Effector memory CD4-positive, alpha-beta T cell (primary cell): ENCODE results near the gene NCKAP5.

Experiments used
- DNase-seq, 3 donors: peaks; one replicate each; pipeline ENCODE4 v3.0.0-alpha.2; 2020
- H3K27ac ChIP-seq: 2 replicates; pipeline ENCODE4 v1.7.0; 2013; ENCODE audit warnings: mild to moderate bottlenecking, low read length, moderate library complexity; ENCODE audit not compliant: insufficient read depth, poor library complexity, severe bottlenecking
- H3K27me3 ChIP-seq: replicated peaks from 2 replicates; pipeline ENCODE4 v1.7.0; 2013; ENCODE audit warnings: mild to moderate bottlenecking, low read length; ENCODE audit not compliant: insufficient read depth, control insufficient read depth, poor library complexity, severe bottlenecking
- H3K36me3 ChIP-seq: 2 replicates; pipeline ENCODE4 v1.7.0; 2013; ENCODE audit warnings: mild to moderate bottlenecking, low read length, moderate library complexity; ENCODE audit not compliant: control insufficient read depth, insufficient read depth
- H3K4me1 ChIP-seq: 2 replicates; pipeline ENCODE4 v1.7.0; 2013; ENCODE audit warnings: low read length, mild to moderate bottlenecking; ENCODE audit not compliant: control insufficient read depth, insufficient read depth, poor library complexity, severe bottlenecking
- H3K4me3 ChIP-seq: 2 replicates; pipeline ENCODE4 v1.7.0; 2013; ENCODE audit warnings: low read length, low read depth, mild to moderate bottlenecking; ENCODE audit not compliant: insufficient read depth, poor library complexity, severe bottlenecking
- H3K9me3 ChIP-seq: 2 replicates; pipeline ENCODE4 v1.7.0; 2013; ENCODE audit warnings: mild to moderate bottlenecking, low read length, moderate library complexity; ENCODE audit not compliant: control insufficient read depth

Gene NCKAP5

DNA sequence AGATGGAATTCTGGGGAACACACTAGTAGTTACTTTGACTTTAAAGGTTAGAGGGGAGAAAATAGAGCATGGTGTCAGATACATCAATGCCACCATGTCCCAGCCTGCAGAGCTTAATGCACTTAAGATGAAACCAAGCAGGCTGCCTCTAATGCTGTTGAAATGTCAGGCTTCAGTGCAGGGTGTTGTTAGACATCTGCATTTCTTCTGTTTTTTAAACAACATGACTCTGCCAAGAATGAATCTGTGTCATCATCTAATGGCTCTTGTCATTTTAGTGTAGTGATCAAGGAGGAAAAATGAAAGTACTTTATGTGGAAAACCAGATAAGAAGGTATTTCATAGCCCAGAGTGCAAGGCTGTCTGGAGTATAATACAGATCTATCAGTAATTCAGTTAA, 928.1 kb downstream of the NCKAP5 start:
- no peak overlapping the region for H3K27ac ChIP-seq
- H3K9me3 ChIP-seq = no peaks in the 10 kb centered on the region
- H3K27me3 ChIP-seq = no peaks in the 10 kb centered on the region
- DNase-seq = no peak
- H3K4me1 ChIP-seq = no peaks in the 10 kb centered on the region
- H3K36me3 ChIP-seq = no peaks in the 10 kb centered on the region
- H3K4me3 ChIP-seq = no peak overlapping the region

DNA sequence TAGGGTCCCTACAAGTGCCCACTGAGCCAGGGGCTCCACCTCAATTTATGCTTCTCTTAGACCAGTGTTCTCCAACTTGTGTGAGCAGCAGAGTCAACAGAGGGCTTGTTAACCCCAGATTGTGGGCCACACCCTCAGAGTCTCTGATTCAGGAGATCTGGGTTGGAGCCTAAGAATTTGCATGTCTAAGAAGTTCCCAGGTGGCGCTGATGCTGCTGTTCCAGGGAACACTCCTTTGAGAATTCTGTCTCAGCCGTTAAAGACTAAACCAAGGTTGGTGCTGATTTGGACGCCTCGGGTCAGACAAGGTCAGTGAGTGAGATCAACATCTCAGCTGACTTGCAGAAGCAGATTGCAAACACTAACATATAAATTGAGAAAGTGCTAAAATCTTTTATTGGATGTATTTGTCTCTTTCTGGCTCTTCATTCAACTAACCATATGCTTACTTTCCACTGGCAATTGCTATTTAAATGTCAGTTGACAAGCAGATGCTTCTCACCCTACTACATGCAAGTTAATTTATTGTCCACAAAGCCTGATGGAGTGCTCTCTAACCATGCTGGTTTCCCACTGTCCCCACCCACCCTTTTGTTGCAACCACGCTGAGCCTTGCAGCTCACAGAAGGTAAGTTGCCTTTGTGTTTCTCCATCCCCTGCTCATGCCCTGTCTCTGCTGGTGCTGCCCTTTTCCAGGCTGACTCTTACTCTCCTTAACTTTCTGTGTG, 929.8 kb downstream of the NCKAP5 start:
- H3K27ac ChIP-seq = no peak overlapping the region

DNA sequence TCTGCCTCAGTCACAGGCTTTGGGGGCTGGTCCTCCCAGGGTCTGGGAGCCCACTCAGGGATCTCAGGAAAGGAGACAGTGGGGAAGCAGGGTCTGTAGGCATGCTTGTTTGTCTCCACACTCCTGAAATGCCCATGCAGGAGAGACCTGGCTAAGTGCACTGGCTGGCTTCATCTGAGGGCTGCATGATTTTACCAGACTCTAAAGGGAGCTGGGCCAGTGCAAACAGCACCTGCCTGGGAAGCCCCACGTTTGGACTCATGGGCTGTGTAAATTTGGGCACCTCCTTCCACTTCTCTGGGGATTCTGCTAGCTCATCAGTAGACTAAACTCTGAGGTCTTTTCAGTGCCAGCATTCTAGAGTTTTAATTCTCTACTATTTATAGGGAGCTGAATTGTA, 931.9 kb downstream of the NCKAP5 start:
- no peak for DNase-seq
- Histone ChIP-seq H3K27ac (no peak overlapping the region), H3K36me3 (no peaks in the 10 kb centered on the region), H3K27me3 (no peaks in the 10 kb centered on the region), H3K9me3 (no peaks in the 10 kb centered on the region), H3K4me1 (no peaks in the 10 kb centered on the region), H3K4me3 (no peak overlapping the region)

More for the DNA sequence above, 929.8 kb downstream of the NCKAP5 start:
- Histone ChIP-seq H3K9me3 (no peaks in the 10 kb centered on the region), H3K27me3 (no peaks in the 10 kb centered on the region), H3K4me1 (no peaks in the 10 kb centered on the region), H3K4me3 (no peak overlapping the region), H3K36me3 (no peaks in the 10 kb centered on the region)
- no peak for DNase-seq

DNA sequence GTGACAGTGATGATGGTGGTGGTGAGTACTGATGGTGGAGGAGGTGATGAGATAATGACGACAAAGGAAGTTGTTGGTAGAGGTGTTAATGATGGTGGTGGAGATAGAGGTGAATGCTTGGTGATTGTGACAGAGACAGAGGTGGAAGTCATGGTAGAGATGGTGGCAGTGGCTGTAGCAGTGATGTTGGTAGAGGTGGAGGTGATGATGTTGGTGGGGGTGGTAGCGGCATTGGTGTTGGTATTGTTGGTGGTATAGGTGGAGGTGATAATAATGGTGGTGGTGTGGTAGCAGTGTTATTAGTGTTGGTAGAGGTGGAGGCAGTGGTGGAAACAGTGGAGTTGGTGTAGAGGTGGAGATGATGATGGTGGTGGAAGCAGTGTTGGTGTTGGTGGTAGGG, 934.6 kb downstream of the NCKAP5 start:
- H3K36me3 ChIP-seq = no peaks in the 10 kb centered on the region
- no peak overlapping the region for H3K27ac ChIP-seq
- no peaks in the 10 kb centered on the region for H3K4me1 ChIP-seq
- no peaks in the 10 kb centered on the region for H3K9me3 ChIP-seq
- no peaks in the 10 kb centered on the region for H3K27me3 ChIP-seq
- DNase-seq = no peak
- H3K4me3 ChIP-seq = no peak overlapping the region

DNA sequence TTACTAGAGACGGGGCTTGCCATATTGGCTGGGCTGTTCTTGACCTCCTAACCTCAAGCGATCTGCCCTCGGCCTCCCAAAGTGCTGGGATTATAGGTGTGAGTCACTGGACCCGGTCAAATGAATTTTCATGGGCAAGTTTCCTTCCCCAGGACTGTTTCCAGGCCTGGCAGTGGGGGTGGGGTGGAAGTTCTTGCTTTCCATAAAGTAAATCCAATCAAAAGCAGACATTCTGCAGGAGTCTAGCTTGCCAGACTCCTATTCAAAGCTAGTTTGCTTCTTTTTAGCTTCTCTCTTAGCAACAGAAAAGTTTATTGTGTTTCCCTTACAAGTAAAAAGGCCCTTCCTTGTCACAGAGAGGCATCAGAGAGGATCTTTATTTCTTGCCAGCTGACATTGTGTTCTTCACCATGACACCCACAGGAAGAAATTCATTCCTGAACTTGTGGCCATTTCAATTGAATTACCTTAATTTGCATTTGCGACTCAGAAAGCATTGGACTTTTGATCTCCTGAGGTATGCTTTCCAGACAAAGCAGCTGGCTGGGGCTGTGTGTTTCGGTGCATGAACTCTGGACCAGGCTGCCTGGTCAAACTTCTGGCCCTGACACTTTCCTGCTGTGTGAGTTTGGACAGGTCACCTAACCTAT, 936.1 kb downstream of the NCKAP5 start:
- no peaks in the 10 kb centered on the region for H3K4me1 ChIP-seq
- no peaks in the 10 kb centered on the region for H3K36me3 ChIP-seq
- DNase-seq = no peak
- no peak overlapping the region for H3K27ac ChIP-seq
- no peaks in the 10 kb centered on the region for H3K27me3 ChIP-seq
- H3K4me3 ChIP-seq = no peak overlapping the region
- no peaks in the 10 kb centered on the region for H3K9me3 ChIP-seq

DNA sequence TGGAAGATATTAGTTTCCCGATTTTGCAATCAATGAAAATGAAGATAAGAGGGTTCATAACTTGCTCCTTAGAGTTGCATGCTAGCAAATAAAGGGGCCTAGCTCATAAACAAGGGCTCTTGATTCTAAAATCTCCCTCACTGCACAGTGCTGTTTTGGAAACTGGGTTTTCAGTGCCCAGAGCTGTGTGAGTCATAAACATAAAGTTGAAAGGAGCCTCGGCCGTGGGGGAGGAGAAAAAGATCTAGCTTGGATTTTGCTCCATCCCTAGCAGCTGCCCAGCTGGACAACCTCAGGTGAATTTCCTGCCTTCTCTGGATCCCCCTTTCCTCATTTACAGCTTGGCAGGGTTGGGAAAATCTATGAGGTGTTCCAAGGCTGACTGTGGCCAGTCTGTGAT, 940.7 kb downstream of the NCKAP5 start:
- no peak for DNase-seq
- no peaks in the 10 kb centered on the region for H3K27me3 ChIP-seq
- H3K27ac ChIP-seq = no peak overlapping the region
- H3K9me3 ChIP-seq = no peaks in the 10 kb centered on the region
- no peak overlapping the region for H3K4me3 ChIP-seq
- no peaks in the 10 kb centered on the region for H3K36me3 ChIP-seq
- H3K4me1 ChIP-seq = no peaks in the 10 kb centered on the region

DNA sequence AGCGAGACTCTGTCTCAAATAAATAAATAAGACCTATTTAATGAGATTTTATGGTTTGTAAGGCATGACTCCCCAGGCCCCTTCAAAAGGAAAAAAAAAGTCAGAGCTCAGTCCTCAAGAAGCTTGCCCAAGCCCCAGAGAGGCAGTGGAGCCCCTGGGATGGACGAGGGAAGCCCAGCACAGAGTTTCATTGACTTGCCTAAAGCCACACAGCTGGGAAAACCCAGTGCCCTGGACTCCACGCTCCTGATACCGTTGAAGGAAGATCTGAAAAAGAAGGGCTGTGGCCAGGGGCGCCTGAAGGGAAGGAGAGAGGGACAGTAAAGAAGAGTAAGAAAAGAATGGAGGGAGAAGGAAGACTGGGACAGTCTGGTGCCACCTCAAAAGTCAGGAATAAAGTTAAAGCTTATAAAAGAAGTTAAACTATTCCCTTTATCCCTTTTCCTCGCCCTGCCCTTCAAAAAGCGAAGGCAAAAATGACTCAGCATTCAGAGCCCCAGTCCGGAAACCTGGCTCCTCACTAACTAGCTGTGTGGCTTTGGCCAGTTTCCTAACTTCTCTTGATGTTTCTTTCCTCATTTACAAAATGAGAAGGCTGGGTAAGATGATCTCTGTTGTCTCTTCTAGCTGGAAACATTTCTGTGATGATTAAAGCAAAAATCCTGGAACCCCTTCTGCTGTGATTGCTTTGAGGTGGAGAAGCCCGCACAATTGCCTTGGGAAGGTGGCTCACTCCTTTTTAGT, 945.0 kb downstream of the NCKAP5 start:
- Histone ChIP-seq H3K27me3 (no peaks in the 10 kb centered on the region), H3K27ac (no peak overlapping the region), H3K9me3 (no peaks in the 10 kb centered on the region), H3K36me3 (no peaks in the 10 kb centered on the region), H3K4me1 (no peaks in the 10 kb centered on the region), H3K4me3 (no peak overlapping the region)
- DNase-seq = no peak
